K562 (cell line): ENCODE results near the gene LECT2. TPM values are rescaled to one million over a fixed set of nuclear protein-coding genes. Genes with fewer than 3 reads are reported as not detected.
A peak's percentile ranks its signal among the peaks of the same experiment; 100 is the strongest.

Experiments
- ADNP ChIP-seq: fragments of 200-800 bp; sonication (Bioruptor generic); IDR thresholded peaks from 2 replicates; pipeline ENCODE4 v1.6.1; 2016; ENCODE audit warnings: missing genetic modification characterization, missing compliant biosample characterization
- BACH1 ChIP-seq: fragments of 200-800 bp; sonication (Bioruptor generic); IDR thresholded peaks from 2 replicates; pipeline ENCODE4 v1.6.1; 2016; ENCODE audit warnings: missing genetic modification characterization, missing compliant biosample characterization
- HNRNPK ChIP-seq: fragments of 200-400 bp; formaldehyde crosslinking; IDR thresholded peaks from one replicate; pipeline ENCODE4 v1.6.1; 2018; ENCODE audit warnings: mild to moderate bottlenecking, low read depth, low read length; ENCODE audit not compliant: poor library complexity, severe bottlenecking
- MAFK ChIP-seq: IDR thresholded peaks from 2 replicates; pipeline ENCODE4 v1.6.1; 2011; ENCODE audit warnings: low read length, improper control_type of control experiment
- MEF2A ChIP-seq: IDR thresholded peaks from 2 replicates; pipeline ENCODE4 v1.6.1; 2011; ENCODE audit warnings: low read depth, mild to moderate bottlenecking, low read length, moderate library complexity; ENCODE audit not compliant: control insufficient read depth
- NCOA4 ChIP-seq: fragments of 450-650 bp; IDR thresholded peaks from 2 replicates; pipeline ENCODE4 v1.6.1; 2018; ENCODE audit warnings: mild to moderate bottlenecking; ENCODE audit not compliant: partially characterized antibody
- NFE2L1 ChIP-seq: fragments of 450-650 bp; IDR thresholded peaks from 2 replicates; pipeline ENCODE4 v1.6.1; 2016; ENCODE audit warnings: missing genetic modification characterization, low read depth, mild to moderate bottlenecking, missing compliant biosample characterization, moderate library complexity, borderline replicate concordance
- NFYB ChIP-seq: IDR thresholded peaks from 2 replicates; pipeline ENCODE4 v1.6.1; 2011; ENCODE audit warnings: mild to moderate bottlenecking, moderate library complexity; ENCODE audit not compliant: insufficient read length; ENCODE audit errors: extremely low read depth
- PTBP1 ChIP-seq: fragments of 200-400 bp; formaldehyde crosslinking; IDR thresholded peaks from 2 replicates; pipeline ENCODE4 v1.6.1; 2017; ENCODE audit warnings: low read depth, low read length
- SIN3B ChIP-seq: fragments of 450-650 bp; IDR thresholded peaks from 2 replicates; pipeline ENCODE4 v1.6.1; 2017; ENCODE audit warnings: low read depth, mild to moderate bottlenecking, moderate library complexity
- SMARCA4 ChIP-seq: fragments of 450-650 bp; IDR thresholded peaks from 2 replicates; pipeline ENCODE4 v1.6.1; 2016
- TAF9B ChIP-seq: fragments of 450-650 bp; IDR thresholded peaks from 2 replicates; pipeline ENCODE4 v1.6.1; 2018; ENCODE audit warnings: mild to moderate bottlenecking; ENCODE audit not compliant: partially characterized antibody
- ZNF143 ChIP-seq: sonication (generic); formaldehyde crosslinking; IDR thresholded peaks from 2 replicates; pipeline ENCODE4 v1.9.0; 2022; ENCODE audit warnings: mild to moderate bottlenecking, missing genetic modification reagents
- ZNF324 ChIP-seq: fragments of 250-450 bp; sonication (Bioruptor Pico); IDR thresholded peaks from 2 replicates; pipeline ENCODE4 v1.4.0; 2020; ENCODE audit warnings: mild to moderate bottlenecking
- ZNF41 ChIP-seq: fragments of 250-450 bp; sonication (Bioruptor Pico); conservative IDR thresholded peaks from 2 replicates; pipeline ENCODE4 v1.4.0; 2020; ENCODE audit warnings: mild to moderate bottlenecking
- ZNF584 ChIP-seq: fragments of 200-800 bp; sonication (Bioruptor generic); IDR thresholded peaks from 2 replicates; pipeline ENCODE4 v1.6.1; 2016; ENCODE audit warnings: low read depth, mild to moderate bottlenecking, missing genetic modification characterization, missing compliant biosample characterization
- ZSCAN32 ChIP-seq: fragments of 450-650 bp; formaldehyde crosslinking; IDR thresholded peaks from 2 replicates; pipeline ENCODE4 v1.4.0; 2020; ENCODE audit warnings: mild to moderate bottlenecking, moderate library complexity
- polyA plus RNA-seq, 8 experiments: library from polyadenylated mRNA; depleted of rRNA in 4 of 8; stranded (reverse) in 5 of 8; unstranded in 3 of 8; fragments of >200 nt; fragmentation: Nextera tagmentation in 2 of 8; fragmentation: Illumina TruSeq in 1 of 8; extraction: Ambion mirVana in 2 of 8; extraction: Trizol in 1 of 8; gene quantifications; 2 replicates each; pipeline versions ENCODE4 v1.2.1 to v1.2.3, GENCODE V29; 2011 to 2014; ENCODE audit warnings: inconsistent platforms in 1 of 8, missing spikeins in 1 of 8
- total RNA-seq, 7 experiments: library from RNA; depleted of rRNA in 6 of 7; stranded (reverse); fragments of >200 nt in 6 of 7; fragmentation: Illumina TruSeq in 2 of 7; extraction: Trizol in 2 of 7; gene quantifications; 2 replicates each; pipeline versions ENCODE4 v1.2.1 to v1.2.3, GENCODE V29; 2011 to 2021; ENCODE audit warnings: low replicate concordance in 1 of 7
- TF ChIP-seq, protein P1 (sequence below): sonication (generic); formaldehyde crosslinking; IDR thresholded peaks from 2 replicates; pipeline ENCODE4 v1.8.1; 2023; ENCODE audit warnings: mild to moderate bottlenecking, missing genetic modification reagents
- TF ChIP-seq, protein P2 (sequence below): sonication (generic); formaldehyde crosslinking; IDR thresholded peaks from 2 replicates; pipeline ENCODE4 v1.9.0; 2022; ENCODE audit warnings: mild to moderate bottlenecking, missing genetic modification reagents
- TF ChIP-seq, protein P3 (sequence below), 2 experiments: IDR thresholded peaks in 1 of 2; conservative IDR thresholded peaks in 1 of 2; 2 replicates each; pipeline ENCODE4 v1.6.1; 2016; ENCODE audit warnings: low read depth in 2 of 2, mild to moderate bottlenecking in 1 of 2, missing compliant biosample characterization in 1 of 2, missing genetic modification characterization in 1 of 2, moderate library complexity in 1 of 2

The LECT2 gene
- total and polyA plus RNA-seq, 9 of the 15 experiments (the other 6 are each of a cell fraction or from before 2014, with no cell fraction given), result not detected

DNA sequence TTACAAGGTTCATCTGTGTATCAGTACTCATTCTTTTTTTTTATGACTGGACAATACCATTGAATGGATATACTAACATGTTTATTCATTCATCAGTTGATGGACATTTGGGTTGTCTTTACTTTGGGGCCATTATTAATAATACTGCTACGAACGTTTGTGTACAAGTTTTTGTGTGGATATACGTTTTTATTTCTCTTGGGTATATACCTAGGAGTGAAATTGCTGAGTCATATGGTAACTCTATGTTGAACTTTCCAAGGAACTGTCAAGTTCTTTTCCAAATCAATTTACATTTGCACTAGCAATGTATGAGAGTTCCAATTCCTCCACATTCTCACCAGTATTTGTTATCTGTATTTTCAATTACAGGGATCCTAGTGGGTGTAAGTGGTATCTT, 12.0 kb upstream of the LECT2 start (continued):
- TF ChIP-seq ZNF324, result no peak
- TF ChIP-seq NCOA4, result no peak
- TF ChIP-seq ZSCAN32 (CRISPR knock-in tag), result no peak
- TF ChIP-seq MEF2A, result no peak
- TF ChIP-seq ZNF41, result no peak
- no peak for TF ChIP-seq ADNP (tag)
- TF ChIP-seq, protein P1, sequence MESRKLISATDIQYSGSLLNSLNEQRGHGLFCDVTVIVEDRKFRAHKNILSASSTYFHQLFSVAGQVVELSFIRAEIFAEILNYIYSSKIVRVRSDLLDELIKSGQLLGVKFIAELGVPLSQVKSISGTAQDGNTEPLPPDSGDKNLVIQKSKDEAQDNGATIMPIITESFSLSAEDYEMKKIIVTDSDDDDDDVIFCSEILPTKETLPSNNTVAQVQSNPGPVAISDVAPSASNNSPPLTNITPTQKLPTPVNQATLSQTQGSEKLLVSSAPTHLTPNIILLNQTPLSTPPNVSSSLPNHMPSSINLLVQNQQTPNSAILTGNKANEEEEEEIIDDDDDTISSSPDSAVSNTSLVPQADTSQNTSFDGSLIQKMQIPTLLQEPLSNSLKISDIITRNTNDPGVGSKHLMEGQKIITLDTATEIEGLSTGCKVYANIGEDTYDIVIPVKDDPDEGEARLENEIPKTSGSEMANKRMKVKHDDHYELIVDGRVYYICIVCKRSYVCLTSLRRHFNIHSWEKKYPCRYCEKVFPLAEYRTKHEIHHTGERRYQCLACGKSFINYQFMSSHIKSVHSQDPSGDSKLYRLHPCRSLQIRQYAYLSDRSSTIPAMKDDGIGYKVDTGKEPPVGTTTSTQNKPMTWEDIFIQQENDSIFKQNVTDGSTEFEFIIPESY (CRISPR knock-in tag), result no peak
- TF ChIP-seq ZNF143, result no peak
- TF ChIP-seq, protein P2, sequence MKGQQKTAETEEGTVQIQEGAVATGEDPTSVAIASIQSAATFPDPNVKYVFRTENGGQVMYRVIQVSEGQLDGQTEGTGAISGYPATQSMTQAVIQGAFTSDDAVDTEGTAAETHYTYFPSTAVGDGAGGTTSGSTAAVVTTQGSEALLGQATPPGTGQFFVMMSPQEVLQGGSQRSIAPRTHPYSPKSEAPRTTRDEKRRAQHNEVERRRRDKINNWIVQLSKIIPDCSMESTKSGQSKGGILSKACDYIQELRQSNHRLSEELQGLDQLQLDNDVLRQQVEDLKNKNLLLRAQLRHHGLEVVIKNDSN (CRISPR knock-in tag), result no peak
- TF ChIP-seq, protein P3, sequence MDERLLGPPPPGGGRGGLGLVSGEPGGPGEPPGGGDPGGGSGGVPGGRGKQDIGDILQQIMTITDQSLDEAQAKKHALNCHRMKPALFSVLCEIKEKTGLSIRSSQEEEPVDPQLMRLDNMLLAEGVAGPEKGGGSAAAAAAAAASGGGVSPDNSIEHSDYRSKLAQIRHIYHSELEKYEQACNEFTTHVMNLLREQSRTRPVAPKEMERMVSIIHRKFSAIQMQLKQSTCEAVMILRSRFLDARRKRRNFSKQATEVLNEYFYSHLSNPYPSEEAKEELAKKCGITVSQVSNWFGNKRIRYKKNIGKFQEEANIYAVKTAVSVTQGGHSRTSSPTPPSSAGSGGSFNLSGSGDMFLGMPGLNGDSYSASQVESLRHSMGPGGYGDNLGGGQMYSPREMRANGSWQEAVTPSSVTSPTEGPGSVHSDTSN (CRISPR knock-in tag; IDR thresholded peaks at IDR 0.05; ENCODE audit: low read depth), result no peak
- TF ChIP-seq, protein P3 (tag; conservative IDR thresholded peaks at IDR 0.05; ENCODE audit: low read depth), result no peak
- peak; percentile 63; the same call in 1 of the 2 replicates for TF ChIP-seq MAFK
- peak; percentile 57; the same call in 1 of the 2 replicates for TF ChIP-seq BACH1 (tag)
- TF ChIP-seq TAF9B, result no peak
- no peak for TF ChIP-seq PTBP1
- no peak for TF ChIP-seq SMARCA4
- TF ChIP-seq NFYB, result no peak
- peak; percentile 87 for TF ChIP-seq NFE2L1 (tag)
- TF ChIP-seq ZNF584, result no peak
- TF ChIP-seq HNRNPK, result no peak
- TF ChIP-seq SIN3B, result no peak
